Measurements from ENCODE around the gene ADGRV1.

- TF ChIP-seq CTCF (IDR thresholded peaks at IDR 0.05) (no peak), POLR2A (IDR thresholded peaks at IDR 0.05) (no peak)
These were observed 506.9 kb downstream of the ADGRV1 start for GRCh38 chr5:91065496-91065895.
